Adrenal gland (tissue), 5 donors: ENCODE measurements around the gene KCNIP3.
"Not testable (repeated sequence)": the region's sequence is repeated elsewhere in the genome, so short reads cannot be mapped to it uniquely, and the experiment has no call there.

ENCODE experiments used
- POLR2A ChIP-seq, 2 donors: fragments of 450-650 bp; IDR thresholded peaks; one replicate each; pipeline ENCODE4 v1.6.1; 2017; ENCODE audit warnings: antibody characterized with exemption in 2 of 2, mild to moderate bottlenecking in 2 of 2, moderate library complexity in 1 of 2
- TF ChIP-seq, protein P1 (sequence below), 6 experiments: fragments of 450-650 bp in 4 of 6; fragments of 200-600 bp in 2 of 6; sonication (generic) in 1 of 6; IDR thresholded peaks; 1 replicate in 5 of 6; 2 replicates in 1 of 6; pipeline versions ENCODE4 v1.5.1 to v1.8.0; 2016 to 2021; ENCODE audit warnings: antibody characterized with exemption in 6 of 6, mild to moderate bottlenecking in 2 of 6, moderate library complexity in 1 of 6
- donor health status: DM: no; HTN: no; CAD: no.

DNA sequence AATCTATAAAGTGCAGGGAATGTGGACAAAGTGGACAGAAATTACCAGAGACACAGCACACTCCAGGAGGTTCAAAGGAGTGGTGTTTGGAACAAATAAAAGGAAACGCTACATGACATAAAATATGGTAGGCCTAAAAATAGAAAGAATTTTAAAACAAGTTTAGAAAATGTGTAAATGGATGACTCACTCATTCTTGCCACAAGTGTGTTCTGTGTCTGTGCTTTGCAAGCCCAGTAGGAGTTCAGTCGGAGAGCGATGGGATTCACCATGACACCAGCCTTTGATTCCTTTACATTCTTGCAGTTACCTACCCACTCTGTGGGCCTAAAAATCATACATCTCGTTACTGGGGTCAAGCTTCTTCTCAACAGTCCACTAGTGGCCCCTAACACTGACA, 136.2 kb downstream of the KCNIP3 start:
- TF ChIP-seq, protein P1, sequence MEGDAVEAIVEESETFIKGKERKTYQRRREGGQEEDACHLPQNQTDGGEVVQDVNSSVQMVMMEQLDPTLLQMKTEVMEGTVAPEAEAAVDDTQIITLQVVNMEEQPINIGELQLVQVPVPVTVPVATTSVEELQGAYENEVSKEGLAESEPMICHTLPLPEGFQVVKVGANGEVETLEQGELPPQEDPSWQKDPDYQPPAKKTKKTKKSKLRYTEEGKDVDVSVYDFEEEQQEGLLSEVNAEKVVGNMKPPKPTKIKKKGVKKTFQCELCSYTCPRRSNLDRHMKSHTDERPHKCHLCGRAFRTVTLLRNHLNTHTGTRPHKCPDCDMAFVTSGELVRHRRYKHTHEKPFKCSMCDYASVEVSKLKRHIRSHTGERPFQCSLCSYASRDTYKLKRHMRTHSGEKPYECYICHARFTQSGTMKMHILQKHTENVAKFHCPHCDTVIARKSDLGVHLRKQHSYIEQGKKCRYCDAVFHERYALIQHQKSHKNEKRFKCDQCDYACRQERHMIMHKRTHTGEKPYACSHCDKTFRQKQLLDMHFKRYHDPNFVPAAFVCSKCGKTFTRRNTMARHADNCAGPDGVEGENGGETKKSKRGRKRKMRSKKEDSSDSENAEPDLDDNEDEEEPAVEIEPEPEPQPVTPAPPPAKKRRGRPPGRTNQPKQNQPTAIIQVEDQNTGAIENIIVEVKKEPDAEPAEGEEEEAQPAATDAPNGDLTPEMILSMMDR (IDR thresholded peaks at IDR 0.05) = not testable (repeated sequence)
- not testable (repeated sequence) for TF ChIP-seq POLR2A (IDR thresholded peaks at IDR 0.05)
